Measurements from ENCODE around the gene VOPP1.
"Not testable (repeated sequence)": the region's sequence is repeated elsewhere in the genome, so short reads cannot be mapped to it uniquely, and the experiment has no call there.

VOPP1 gene

GRCh38 chr7:55512635-55513191 lies 59.6 kb downstream of the VOPP1 start:
- Histone ChIP-seq H3K9ac (ENCODE audit: low read depth, low read length, poor library complexity, severe bottlenecking) (no peak overlapping the region), H3K9me3 (ENCODE audit: insufficient read depth, low read depth, low read length) (no peaks in the 10 kb centered on the region), H3K9me2 (replicated peaks; ENCODE audit: low read depth, low read length) (no peaks in the 10 kb centered on the region), H3K4me3 (ENCODE audit: low read length, poor library complexity, severe bottlenecking) (no peak overlapping the region), H2AFZ (ENCODE audit: low read length) (no peak overlapping the region), H4K20me1 (ENCODE audit: insufficient read depth, low read length, poor library complexity, severe bottlenecking) (no peaks in the 10 kb centered on the region), H3K27me3 (ENCODE audit: insufficient read depth, low read length, poor library complexity, severe bottlenecking) (no peaks in the 10 kb centered on the region), H3K79me2 (ENCODE audit: insufficient read depth, low read length) (peaks cover 4% of the 10 kb centered on the region; the same call in 1 of the 2 replicates), H3K36me3 (ENCODE audit: insufficient read depth, low read length) (peaks cover 35% of the 10 kb centered on the region; the same call in 1 of the 2 replicates), H3F3A (ENCODE audit: low read depth) (no peaks in the 10 kb centered on the region), H3K4me1 (ENCODE audit: insufficient read depth, low read length, poor library complexity, severe bottlenecking) (no peaks in the 10 kb centered on the region), H3K4me2 (ENCODE audit: low read depth, low read length, poor library complexity, severe bottlenecking) (no peak overlapping the region)
- TF ChIP-seq CTCF (conservative IDR thresholded peaks at IDR 0.05; ENCODE audit: low read length), result no peak
- TF ChIP-seq EZH2phosphoT487 (IDR thresholded peaks at IDR 0.05; ENCODE audit: borderline replicate concordance), result no peak

- H3K36me3 ChIP-seq (ENCODE audit: insufficient read depth, low read length), result peaks cover 23% of the 10 kb centered on the region; the same call in 1 of the 2 replicates
- no peak overlapping the region for H2AFZ ChIP-seq (ENCODE audit: low read length)
- no peaks in the 10 kb centered on the region for H3F3A ChIP-seq (ENCODE audit: low read depth)
- H3K4me1 ChIP-seq (ENCODE audit: insufficient read depth, low read length, poor library complexity, severe bottlenecking), result no peaks in the 10 kb centered on the region
- peaks cover 4% of the 10 kb centered on the region; the same call in 1 of the 2 replicates for H3K79me2 ChIP-seq (ENCODE audit: insufficient read depth, low read length)
- H3K9ac ChIP-seq (ENCODE audit: low read depth, low read length, poor library complexity, severe bottlenecking), result no peak overlapping the region
- H3K4me2 ChIP-seq (ENCODE audit: low read depth, low read length, poor library complexity, severe bottlenecking), result no peak overlapping the region
- no peak overlapping the region for H3K4me3 ChIP-seq (ENCODE audit: low read length, poor library complexity, severe bottlenecking)
- no peaks in the 10 kb centered on the region for H4K20me1 ChIP-seq (ENCODE audit: insufficient read depth, low read length, poor library complexity, severe bottlenecking)
- no peaks in the 10 kb centered on the region for H3K27me3 ChIP-seq (ENCODE audit: insufficient read depth, low read length, poor library complexity, severe bottlenecking)
- TF ChIP-seq CTCF (conservative IDR thresholded peaks at IDR 0.05; ENCODE audit: low read length), result no peak
- TF ChIP-seq EZH2phosphoT487 (IDR thresholded peaks at IDR 0.05; ENCODE audit: borderline replicate concordance), result no peak
- no peaks in the 10 kb centered on the region for H3K9me3 ChIP-seq (ENCODE audit: insufficient read depth, low read depth, low read length)
- no peaks in the 10 kb centered on the region for H3K9me2 ChIP-seq (replicated peaks; ENCODE audit: low read depth, low read length)
These were observed 61.7 kb downstream of the VOPP1 start for GRCh38 chr7:55510621-55511020.

GRCh38 chr7:55510206-55510605 lies 62.1 kb downstream of the VOPP1 start:
- not testable (repeated sequence) for H3K79me2 ChIP-seq (ENCODE audit: insufficient read depth, low read length); H3K4me2 ChIP-seq (ENCODE audit: low read depth, low read length, poor library complexity, severe bottlenecking); H3K9ac ChIP-seq (ENCODE audit: low read depth, low read length, poor library complexity, severe bottlenecking); H3F3A ChIP-seq (ENCODE audit: low read depth); H3K4me3 ChIP-seq (ENCODE audit: low read length, poor library complexity, severe bottlenecking); H4K20me1 ChIP-seq (ENCODE audit: insufficient read depth, low read length, poor library complexity, severe bottlenecking); H3K9me2 ChIP-seq (replicated peaks; ENCODE audit: low read depth, low read length); H3K27me3 ChIP-seq (ENCODE audit: insufficient read depth, low read length, poor library complexity, severe bottlenecking); H2AFZ ChIP-seq (ENCODE audit: low read length); H3K4me1 ChIP-seq (ENCODE audit: insufficient read depth, low read length, poor library complexity, severe bottlenecking); H3K9me3 ChIP-seq (ENCODE audit: insufficient read depth, low read depth, low read length)
- H3K36me3 ChIP-seq (ENCODE audit: insufficient read depth, low read length), result peaks cover 19% of the 10 kb centered on the region; the same call in 1 of the 2 replicates

GRCh38 chr7:55509322-55509721 lies 63.0 kb downstream of the VOPP1 start:
- no peak overlapping the region for H3K9ac ChIP-seq (ENCODE audit: low read depth, low read length, poor library complexity, severe bottlenecking)
- H3F3A ChIP-seq (ENCODE audit: low read depth), result no peaks in the 10 kb centered on the region
- H4K20me1 ChIP-seq (ENCODE audit: insufficient read depth, low read length, poor library complexity, severe bottlenecking), result no peaks in the 10 kb centered on the region
- H3K9me3 ChIP-seq (ENCODE audit: insufficient read depth, low read depth, low read length), result no peaks in the 10 kb centered on the region
- H3K36me3 ChIP-seq (ENCODE audit: insufficient read depth, low read length), result peaks cover 12% of the 10 kb centered on the region; the same call in 1 of the 2 replicates
- H3K27me3 ChIP-seq (ENCODE audit: insufficient read depth, low read length, poor library complexity, severe bottlenecking), result no peaks in the 10 kb centered on the region
- no peaks in the 10 kb centered on the region for H3K4me1 ChIP-seq (ENCODE audit: insufficient read depth, low read length, poor library complexity, severe bottlenecking)
- no peak overlapping the region for H3K4me3 ChIP-seq (ENCODE audit: low read length, poor library complexity, severe bottlenecking)
- H3K9me2 ChIP-seq (replicated peaks; ENCODE audit: low read depth, low read length), result no peaks in the 10 kb centered on the region
- no peak overlapping the region for H3K4me2 ChIP-seq (ENCODE audit: low read depth, low read length, poor library complexity, severe bottlenecking)
- no peak overlapping the region for H2AFZ ChIP-seq (ENCODE audit: low read length)
- TF ChIP-seq CTCF (conservative IDR thresholded peaks at IDR 0.05; ENCODE audit: low read length), result no peak
- no peak for TF ChIP-seq EZH2phosphoT487 (IDR thresholded peaks at IDR 0.05; ENCODE audit: borderline replicate concordance)
- peaks cover 4% of the 10 kb centered on the region; the same call in 1 of the 2 replicates for H3K79me2 ChIP-seq (ENCODE audit: insufficient read depth, low read length)
